ENCODE data around the gene OXGR1. TPM values are rescaled to one million over a fixed set of nuclear protein-coding genes. Genes with fewer than 3 reads are reported as not detected.

OXGR1 gene
- total and polyA plus RNA-seq, 9 of the 15 experiments (the other 6 are each of a cell fraction or from before 2014, with no cell fraction given), result 0.03 TPM; not detected in 8

- Histone ChIP-seq H3K9me1 (ENCODE audit: control insufficient read depth, insufficient read depth, low read length) (no peaks in the 10 kb centered on the region), H3K79me2 (ENCODE audit: control insufficient read depth, insufficient read depth, low read length) (no peaks in the 10 kb centered on the region), H3K27me3 (ENCODE audit: control insufficient read depth in 2 of 2, insufficient read depth in 2 of 2, low read length in 2 of 2) (no peaks in the 10 kb centered on the region; a peak in 1 of 5 replicates), H3K4me2 (ENCODE audit: insufficient read depth, low read length) (no peak overlapping the region), H3K27ac (ENCODE audit: extremely low read depth, low read depth, low read length) (no peak overlapping the region), H4K20me1 (replicated peaks; ENCODE audit: control insufficient read depth, insufficient read depth, low read length) (no peaks in the 10 kb centered on the region), H3K9ac (ENCODE audit: insufficient read depth in 1 of 2, low read depth in 2 of 2, low read length in 2 of 2) (no peak overlapping the region), H3K4me3 (no peak overlapping the region), H2AFZ (ENCODE audit: low read depth, low read length) (no peak overlapping the region), H3K9me3 (replicated peaks; ENCODE audit: control insufficient read depth, insufficient read depth, low read depth, low read length) (no peaks in the 10 kb centered on the region), H3K36me3 (ENCODE audit: control insufficient read depth, insufficient read depth, low read length) (no peaks in the 10 kb centered on the region), H3K4me1 (replicated peaks in 1 of 2; ENCODE audit: control insufficient read depth in 2 of 2, insufficient read depth in 2 of 2, low read length in 2 of 2) (no peaks in the 10 kb centered on the region)
- POLR2A ChIA-PET, result interaction anchor here (0.7 kb wide), 1 partner anchor 12 kb away, joined by 4 read pairs; no protein-coding TSS in a partner anchor
- WGBS (ENCODE audit: insufficient coverage, low coverage, missing lambda C conversion rate), result 0% methylated on average over 1 of the region's 1 CpG
- BruUV-seq (replicated peaks), result no TSS peak
- CTCF ChIA-PET (ENCODE audit: low intra/inter-chr PET ratio), result no interaction called here
- in situ Hi-C loops (cut with MboI), result no loop called here
- TF ChIP-seq CREB3 (tag; conservative IDR thresholded peaks at IDR 0.05; ENCODE audit: low read depth) (no peak), GTF2A2 (tag; IDR thresholded peaks at IDR 0.05) (no peak), EWSR1 (IDR thresholded peaks at IDR 0.05; ENCODE audit: borderline replicate concordance, low read depth, partially characterized antibody) (no peak), KAT2B (IDR thresholded peaks at IDR 0.05; ENCODE audit: low read depth, low read length) (no peak), LARP7 (IDR thresholded peaks at IDR 0.05) (no peak), NBN (IDR thresholded peaks at IDR 0.05; ENCODE audit: low read depth) (no peak), RERE (CRISPR knock-in tag; IDR thresholded peaks at IDR 0.05; ENCODE audit: borderline replicate concordance) (no peak), MTA1 (IDR thresholded peaks at IDR 0.05; ENCODE audit: borderline replicate concordance) (no peak), PRPF4 (IDR thresholded peaks at IDR 0.05; ENCODE audit: insufficient read depth, low read depth, low read length, poor library complexity, severe bottlenecking) (no peak), BRCA1 (IDR thresholded peaks at IDR 0.05) (no peak), BRCA1 (CRISPR knock-in tag; IDR thresholded peaks at IDR 0.05) (no peak), DMBX1 (CRISPR knock-in tag; IDR thresholded peaks at IDR 0.05; ENCODE audit: borderline replicate concordance) (no peak)
- TF ChIP-seq, protein P1, sequence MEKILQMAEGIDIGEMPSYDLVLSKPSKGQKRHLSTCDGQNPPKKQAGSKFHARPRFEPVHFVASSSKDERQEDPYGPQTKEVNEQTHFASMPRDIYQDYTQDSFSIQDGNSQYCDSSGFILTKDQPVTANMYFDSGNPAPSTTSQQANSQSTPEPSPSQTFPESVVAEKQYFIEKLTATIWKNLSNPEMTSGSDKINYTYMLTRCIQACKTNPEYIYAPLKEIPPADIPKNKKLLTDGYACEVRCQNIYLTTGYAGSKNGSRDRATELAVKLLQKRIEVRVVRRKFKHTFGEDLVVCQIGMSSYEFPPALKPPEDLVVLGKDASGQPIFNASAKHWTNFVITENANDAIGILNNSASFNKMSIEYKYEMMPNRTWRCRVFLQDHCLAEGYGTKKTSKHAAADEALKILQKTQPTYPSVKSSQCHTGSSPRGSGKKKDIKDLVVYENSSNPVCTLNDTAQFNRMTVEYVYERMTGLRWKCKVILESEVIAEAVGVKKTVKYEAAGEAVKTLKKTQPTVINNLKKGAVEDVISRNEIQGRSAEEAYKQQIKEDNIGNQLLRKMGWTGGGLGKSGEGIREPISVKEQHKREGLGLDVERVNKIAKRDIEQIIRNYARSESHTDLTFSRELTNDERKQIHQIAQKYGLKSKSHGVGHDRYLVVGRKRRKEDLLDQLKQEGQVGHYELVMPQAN (IDR thresholded peaks at IDR 0.05; ENCODE audit: borderline replicate concordance), result no peak
- TF ChIP-seq, protein P2, sequence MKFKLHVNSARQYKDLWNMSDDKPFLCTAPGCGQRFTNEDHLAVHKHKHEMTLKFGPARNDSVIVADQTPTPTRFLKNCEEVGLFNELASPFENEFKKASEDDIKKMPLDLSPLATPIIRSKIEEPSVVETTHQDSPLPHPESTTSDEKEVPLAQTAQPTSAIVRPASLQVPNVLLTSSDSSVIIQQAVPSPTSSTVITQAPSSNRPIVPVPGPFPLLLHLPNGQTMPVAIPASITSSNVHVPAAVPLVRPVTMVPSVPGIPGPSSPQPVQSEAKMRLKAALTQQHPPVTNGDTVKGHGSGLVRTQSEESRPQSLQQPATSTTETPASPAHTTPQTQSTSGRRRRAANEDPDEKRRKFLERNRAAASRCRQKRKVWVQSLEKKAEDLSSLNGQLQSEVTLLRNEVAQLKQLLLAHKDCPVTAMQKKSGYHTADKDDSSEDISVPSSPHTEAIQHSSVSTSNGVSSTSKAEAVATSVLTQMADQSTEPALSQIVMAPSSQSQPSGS (CRISPR knock-in tag; IDR thresholded peaks at IDR 0.05), result no peak
- FAIRE-seq (no peak), DNase-seq (ENCODE audit: extremely low read depth in 1 of 4, low spot score in 3 of 4) (no peak), ATAC-seq (no peak)
- intact Hi-C loops (cut with micrococcal nuclease), result no loop called here
These were observed 28.8 kb upstream of the OXGR1 start for GRCh38 chr13:97023117-97023516.

All from K562 (cell line).